ENCODE data around the gene OXER1. TPM values are rescaled to one million over a fixed set of nuclear protein-coding genes. Genes with fewer than 3 reads are reported as not detected.
A peak's percentile ranks its signal among the peaks of the same experiment; 100 is the strongest.

OXER1 gene
- total RNA-seq, 1 experiment from 2014 or later = not detected

GRCh38 chr2:42810971-42811811 is 47.3 kb upstream of the OXER1 start:
- H3K27ac ChIP-seq (ENCODE audit: low read length) = peak overlapping the region; percentile 89; the same call in 1 of the 2 replicates
- intact Hi-C loops (cut with micrococcal nuclease) = no loop called here
- H3K9me3 ChIP-seq (ENCODE audit: low read length) = no peaks in the 10 kb centered on the region
- H3K4me1 ChIP-seq (ENCODE audit: insufficient read depth, low read length) = peaks cover 16% of the 10 kb centered on the region
- H3K9me2 ChIP-seq (replicated peaks; ENCODE audit: low read length) = no peaks in the 10 kb centered on the region
- H3K4me3 ChIP-seq (ENCODE audit: low read length) = peak overlapping the region; percentile 81
- no TSS peak for BruUV-seq (replicated peaks)
- POLR2A ChIA-PET (ENCODE audit: unreplicated experiment) = no interaction called here
- H4K20me1 ChIP-seq (ENCODE audit: low read length) = no peaks in the 10 kb centered on the region
- ATAC-seq (no peak), DNase-seq (no peak)
- no peaks in the 10 kb centered on the region for H3K79me2 ChIP-seq (ENCODE audit: low read length)
- no peaks in the 10 kb centered on the region for H3F3A ChIP-seq (ENCODE audit: low read length, unreplicated experiment)
- peak overlapping the region; percentile 94 for H3K4me2 ChIP-seq (ENCODE audit: low read length)
- H3K9ac ChIP-seq (ENCODE audit: low read length) = peak overlapping the region; percentile 93
- H3K36me3 ChIP-seq (ENCODE audit: low read depth, low read length) = no peaks in the 10 kb centered on the region
- H3K27me3 ChIP-seq (ENCODE audit: low read length) = no peaks in the 10 kb centered on the region
- TF ChIP-seq CTCF (conservative IDR thresholded peaks at IDR 0.05; ENCODE audit: low read depth, low read length) (no peak), EZH2 (IDR thresholded peaks at IDR 0.05; ENCODE audit: low read length, unreplicated experiment) (no peak), EZH2phosphoT487 (IDR thresholded peaks at IDR 0.05; ENCODE audit: borderline replicate concordance, low read length) (no peak)
- peak overlapping the region; percentile 80 for H2AFZ ChIP-seq (ENCODE audit: low read length)
- CTCF ChIA-PET = interaction anchor here (0.6 kb wide), 1 partner anchor 169 kb away, joined by 5 read pairs; no protein-coding TSS in a partner anchor

- H3K9me2 ChIP-seq (replicated peaks; ENCODE audit: low read length) = no peaks in the 10 kb centered on the region
- peaks cover 16% of the 10 kb centered on the region for H3K4me1 ChIP-seq (ENCODE audit: insufficient read depth, low read length)
- TF ChIP-seq CTCF (conservative IDR thresholded peaks at IDR 0.05; ENCODE audit: low read depth, low read length) (no peak), EZH2phosphoT487 (IDR thresholded peaks at IDR 0.05; ENCODE audit: borderline replicate concordance, low read length) (no peak), EZH2 (IDR thresholded peaks at IDR 0.05; ENCODE audit: low read length, unreplicated experiment) (no peak)
- peak overlapping the region; percentile 94 for H3K4me2 ChIP-seq (ENCODE audit: low read length)
- peak overlapping the region; percentile 80 for H2AFZ ChIP-seq (ENCODE audit: low read length)
- TSS peak; percentile 89 for BruUV-seq (replicated peaks)
- peak overlapping the region; percentile 89 for H3K27ac ChIP-seq (ENCODE audit: low read length)
- H4K20me1 ChIP-seq (ENCODE audit: low read length) = no peaks in the 10 kb centered on the region
- H3K27me3 ChIP-seq (ENCODE audit: low read length) = no peaks in the 10 kb centered on the region
- ATAC-seq (peak; percentile 87), DNase-seq (peak; percentile 96)
- peak overlapping the region; percentile 81 for H3K4me3 ChIP-seq (ENCODE audit: low read length)
- intact Hi-C loops (cut with micrococcal nuclease) = no loop called here
- H3K79me2 ChIP-seq (ENCODE audit: low read length) = no peaks in the 10 kb centered on the region
- H3K9ac ChIP-seq (ENCODE audit: low read length) = peak overlapping the region; percentile 93
- H3K9me3 ChIP-seq (ENCODE audit: low read length) = no peaks in the 10 kb centered on the region
- POLR2A ChIA-PET (ENCODE audit: unreplicated experiment) = interaction anchor here (1.4 kb wide), 1 partner anchor 10 kb away, joined by 4 read pairs; no protein-coding TSS in a partner anchor
- H3F3A ChIP-seq (ENCODE audit: low read length, unreplicated experiment) = no peaks in the 10 kb centered on the region
- CTCF ChIA-PET = interaction anchor here (0.5 to 0.7 kb wide), 4 partner anchors 117 to 765 kb away, joined by 3 to 17 read pairs (median 4); no protein-coding TSS in a partner anchor
- H3K36me3 ChIP-seq (ENCODE audit: low read depth, low read length) = no peaks in the 10 kb centered on the region
These were observed 46.4 kb upstream of the OXER1 start for GRCh38 chr2:42810121-42810970.
